Measurements from ENCODE around the gene TRPM2.
"Not testable (repeated sequence)": the region's sequence is repeated elsewhere in the genome, so short reads cannot be mapped to it uniquely, and the experiment has no call there.

GRCh38 chr21:44361903-44362302 is 8.5 kb downstream of the TRPM2 start:
- TF ChIP-seq, protein P1, sequence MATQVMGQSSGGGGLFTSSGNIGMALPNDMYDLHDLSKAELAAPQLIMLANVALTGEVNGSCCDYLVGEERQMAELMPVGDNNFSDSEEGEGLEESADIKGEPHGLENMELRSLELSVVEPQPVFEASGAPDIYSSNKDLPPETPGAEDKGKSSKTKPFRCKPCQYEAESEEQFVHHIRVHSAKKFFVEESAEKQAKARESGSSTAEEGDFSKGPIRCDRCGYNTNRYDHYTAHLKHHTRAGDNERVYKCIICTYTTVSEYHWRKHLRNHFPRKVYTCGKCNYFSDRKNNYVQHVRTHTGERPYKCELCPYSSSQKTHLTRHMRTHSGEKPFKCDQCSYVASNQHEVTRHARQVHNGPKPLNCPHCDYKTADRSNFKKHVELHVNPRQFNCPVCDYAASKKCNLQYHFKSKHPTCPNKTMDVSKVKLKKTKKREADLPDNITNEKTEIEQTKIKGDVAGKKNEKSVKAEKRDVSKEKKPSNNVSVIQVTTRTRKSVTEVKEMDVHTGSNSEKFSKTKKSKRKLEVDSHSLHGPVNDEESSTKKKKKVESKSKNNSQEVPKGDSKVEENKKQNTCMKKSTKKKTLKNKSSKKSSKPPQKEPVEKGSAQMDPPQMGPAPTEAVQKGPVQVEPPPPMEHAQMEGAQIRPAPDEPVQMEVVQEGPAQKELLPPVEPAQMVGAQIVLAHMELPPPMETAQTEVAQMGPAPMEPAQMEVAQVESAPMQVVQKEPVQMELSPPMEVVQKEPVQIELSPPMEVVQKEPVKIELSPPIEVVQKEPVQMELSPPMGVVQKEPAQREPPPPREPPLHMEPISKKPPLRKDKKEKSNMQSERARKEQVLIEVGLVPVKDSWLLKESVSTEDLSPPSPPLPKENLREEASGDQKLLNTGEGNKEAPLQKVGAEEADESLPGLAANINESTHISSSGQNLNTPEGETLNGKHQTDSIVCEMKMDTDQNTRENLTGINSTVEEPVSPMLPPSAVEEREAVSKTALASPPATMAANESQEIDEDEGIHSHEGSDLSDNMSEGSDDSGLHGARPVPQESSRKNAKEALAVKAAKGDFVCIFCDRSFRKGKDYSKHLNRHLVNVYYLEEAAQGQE (IDR thresholded peaks at IDR 0.05; ENCODE audit: low read depth), result not testable (repeated sequence)
- TF ChIP-seq POLR2A (IDR thresholded peaks at IDR 0.05; ENCODE audit: borderline replicate concordance, extremely low read depth, insufficient read depth, insufficient read length); POLR2AphosphoS5 (IDR thresholded peaks at IDR 0.05; ENCODE audit: low read depth, low read length): not testable (repeated sequence)
